SHP77 treated with DMSO at 0.1 percent for 48 hours (cell line): ENCODE results near the gene NOXO1.
A peak's percentile ranks its signal among the peaks of the same experiment; 100 is the strongest.
"Not testable (repeated sequence)": the region's sequence is repeated elsewhere in the genome, so short reads cannot be mapped to it uniquely, and the experiment has no call there.

Experiments
- DNase-seq: peaks from one replicate; lab custom pipeline; 2025; lab: John Stamatoyannopoulos, UW

Gene NOXO1, protein sequence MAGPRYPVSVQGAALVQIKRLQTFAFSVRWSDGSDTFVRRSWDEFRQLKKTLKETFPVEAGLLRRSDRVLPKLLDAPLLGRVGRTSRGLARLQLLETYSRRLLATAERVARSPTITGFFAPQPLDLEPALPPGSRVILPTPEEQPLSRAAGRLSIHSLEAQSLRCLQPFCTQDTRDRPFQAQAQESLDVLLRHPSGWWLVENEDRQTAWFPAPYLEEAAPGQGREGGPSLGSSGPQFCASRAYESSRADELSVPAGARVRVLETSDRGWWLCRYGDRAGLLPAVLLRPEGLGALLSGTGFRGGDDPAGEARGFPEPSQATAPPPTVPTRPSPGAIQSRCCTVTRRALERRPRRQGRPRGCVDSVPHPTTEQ

DNA sequence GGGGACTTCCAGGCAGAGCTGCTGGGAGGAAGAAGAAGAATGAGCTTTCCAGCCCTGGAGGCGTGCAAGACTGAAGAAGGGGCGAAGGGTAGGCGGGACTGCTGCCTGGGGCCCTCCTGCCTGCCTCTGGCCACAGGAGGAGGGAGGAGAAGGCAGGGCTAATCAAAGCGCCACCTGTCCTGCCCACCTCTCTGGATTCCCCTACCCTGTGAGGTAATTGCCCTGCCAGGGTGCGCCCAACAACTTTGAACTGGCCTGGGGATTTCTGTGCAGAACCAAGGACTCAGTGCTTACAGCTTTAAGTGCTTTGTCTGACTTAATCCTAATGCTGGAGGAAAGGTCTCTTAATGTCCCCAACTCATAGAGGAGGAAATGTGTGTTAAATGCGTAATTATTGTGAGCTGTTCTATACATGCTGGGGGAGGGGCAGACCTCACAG is at the start of gene NOXO1:
Gene NOXO1 (minus strand): TSS at position 72 of the 439 bp plus-strand sequence. CDS start 290 bp downstream, outside the sequence.
- DNase-seq, result no peak

DNA sequence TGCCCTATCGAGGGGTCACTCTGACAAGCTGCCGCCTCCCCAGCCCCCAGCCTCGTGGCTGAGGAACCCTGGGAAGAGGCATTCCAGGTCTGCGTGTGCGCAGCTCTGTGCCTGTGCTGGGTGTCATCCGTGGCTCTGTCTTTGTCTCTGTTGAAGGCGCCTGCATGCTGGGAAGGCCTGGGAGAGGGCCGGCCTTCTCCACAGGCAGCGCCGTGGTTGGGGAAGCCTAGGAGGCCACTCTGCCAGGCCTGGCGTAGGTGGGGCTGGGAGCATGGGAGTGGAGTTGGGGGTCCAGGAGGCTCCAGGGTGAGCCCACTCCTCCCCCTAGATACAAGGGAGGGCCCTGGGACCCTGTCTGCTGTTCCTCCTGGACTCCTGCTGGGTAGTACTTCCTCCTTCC is 48.8 kb upstream of the NOXO1 start:
- no peak for DNase-seq

DNA sequence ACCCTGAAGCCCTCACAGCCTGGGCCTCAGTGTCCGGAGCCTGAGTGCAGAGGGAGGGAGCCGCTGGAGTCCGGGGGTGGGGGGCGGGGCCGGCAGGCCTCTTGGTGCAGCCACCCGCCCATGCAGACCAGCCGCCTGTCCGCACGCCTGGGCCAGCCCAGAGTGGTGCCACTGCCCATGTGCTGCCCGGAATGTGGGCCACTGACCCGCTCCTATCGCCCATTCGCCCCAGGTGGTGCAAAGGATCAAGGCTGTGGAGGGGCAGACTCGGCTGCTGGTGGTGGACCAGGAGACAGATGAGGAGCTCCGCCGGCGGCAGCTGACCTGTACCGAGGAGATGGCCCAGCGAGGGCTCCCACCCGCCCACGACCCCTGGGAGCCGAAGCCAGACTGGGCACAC is 48.1 kb upstream of the NOXO1 start:
- DNase-seq, result no peak

DNA sequence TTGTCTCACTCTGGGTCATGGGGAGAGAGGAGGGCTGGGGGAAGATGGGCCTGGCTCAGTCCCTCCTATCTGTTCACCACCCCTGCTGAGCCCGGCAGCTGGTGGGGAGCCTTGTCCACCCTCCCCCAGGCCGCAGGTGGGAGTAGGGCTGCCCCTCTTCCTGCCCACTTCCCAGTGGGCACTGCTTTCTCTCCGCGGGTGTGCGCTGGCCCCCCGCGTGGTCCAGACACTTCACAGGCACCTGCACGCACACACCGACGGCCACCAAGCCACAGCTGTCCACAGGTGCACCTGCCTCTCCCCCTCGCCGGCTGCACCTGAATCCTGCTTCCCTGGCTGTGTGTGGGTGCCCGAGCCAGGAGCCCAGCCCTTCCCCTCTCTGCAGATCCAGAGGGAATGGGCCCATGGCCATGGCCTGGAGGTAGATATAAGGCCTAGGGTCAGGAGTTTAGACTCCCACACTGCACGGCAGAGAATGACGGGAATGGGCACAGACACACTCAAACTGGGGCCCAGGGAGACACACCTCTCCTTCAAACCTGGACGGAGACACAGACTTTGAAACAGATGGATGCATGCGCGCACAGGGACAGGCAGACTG is 47.5 kb upstream of the NOXO1 start:
- DNase-seq, result no peak

DNA sequence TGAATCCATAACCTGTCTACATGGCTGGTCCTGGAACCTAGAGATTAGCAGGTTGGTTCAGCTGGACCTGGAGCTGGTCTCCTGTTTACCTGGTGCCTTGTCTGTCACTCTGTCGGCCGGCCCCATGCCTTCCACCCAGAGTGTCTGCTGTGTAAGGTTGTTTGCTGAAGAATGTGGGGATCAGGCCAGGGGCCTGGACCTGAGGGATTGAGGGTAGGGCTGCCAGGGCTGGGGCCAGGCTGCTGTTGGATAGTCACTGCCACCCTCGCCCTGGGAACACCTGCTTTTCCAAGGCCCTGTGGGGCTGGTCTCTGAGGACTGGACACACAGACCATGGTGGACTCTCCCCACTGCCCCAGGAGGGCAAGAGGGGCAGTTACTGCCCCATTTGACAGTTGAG is 46.9 kb upstream of the NOXO1 start:
- DNase-seq, result no peak

DNA sequence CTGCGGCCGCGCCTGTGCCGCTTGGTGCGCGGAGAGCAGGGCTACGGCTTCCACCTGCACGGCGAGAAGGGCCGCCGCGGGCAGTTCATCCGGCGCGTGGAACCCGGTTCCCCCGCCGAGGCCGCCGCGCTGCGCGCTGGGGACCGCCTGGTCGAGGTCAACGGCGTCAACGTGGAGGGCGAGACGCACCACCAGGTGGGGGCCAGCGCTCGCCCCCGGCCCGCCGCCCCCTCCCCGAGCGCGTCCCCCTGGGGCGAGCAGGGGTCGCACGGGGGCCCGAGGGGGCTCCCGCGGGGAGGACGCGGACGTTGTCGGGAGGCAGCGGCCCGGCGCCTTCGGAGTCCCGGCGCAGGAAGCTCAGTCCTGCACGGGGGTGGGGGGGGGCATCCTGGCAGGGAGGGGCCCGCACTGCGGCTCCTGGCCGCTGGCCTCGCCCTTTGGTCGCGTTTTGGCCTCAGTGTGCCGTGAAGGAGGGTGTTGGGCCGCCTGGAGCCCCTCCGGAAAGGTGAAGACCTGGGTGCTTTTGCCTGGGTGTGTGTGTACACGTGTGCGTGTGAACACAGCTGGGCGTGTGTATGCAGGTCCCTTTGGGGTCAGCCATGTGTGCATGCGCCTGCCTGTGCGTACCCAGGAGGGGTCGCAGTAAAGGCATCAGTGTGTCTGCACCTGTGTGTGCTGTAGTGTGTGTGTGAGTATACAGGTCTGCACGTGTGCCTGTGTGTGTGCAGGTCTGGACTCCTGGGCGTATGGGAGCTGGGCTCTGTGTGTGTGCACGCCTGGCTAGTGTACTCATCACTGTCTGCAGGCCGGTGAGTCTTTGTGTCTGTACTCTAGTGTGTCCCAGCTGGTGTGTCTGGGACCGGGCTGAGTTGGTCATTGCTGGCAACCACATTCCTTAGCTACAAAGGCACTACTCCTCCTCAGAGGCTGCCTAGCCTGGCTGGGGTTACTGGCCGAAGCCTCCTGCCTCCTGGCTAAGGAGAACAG is 46.0 kb upstream of the NOXO1 start:
- no peak for DNase-seq

DNA sequence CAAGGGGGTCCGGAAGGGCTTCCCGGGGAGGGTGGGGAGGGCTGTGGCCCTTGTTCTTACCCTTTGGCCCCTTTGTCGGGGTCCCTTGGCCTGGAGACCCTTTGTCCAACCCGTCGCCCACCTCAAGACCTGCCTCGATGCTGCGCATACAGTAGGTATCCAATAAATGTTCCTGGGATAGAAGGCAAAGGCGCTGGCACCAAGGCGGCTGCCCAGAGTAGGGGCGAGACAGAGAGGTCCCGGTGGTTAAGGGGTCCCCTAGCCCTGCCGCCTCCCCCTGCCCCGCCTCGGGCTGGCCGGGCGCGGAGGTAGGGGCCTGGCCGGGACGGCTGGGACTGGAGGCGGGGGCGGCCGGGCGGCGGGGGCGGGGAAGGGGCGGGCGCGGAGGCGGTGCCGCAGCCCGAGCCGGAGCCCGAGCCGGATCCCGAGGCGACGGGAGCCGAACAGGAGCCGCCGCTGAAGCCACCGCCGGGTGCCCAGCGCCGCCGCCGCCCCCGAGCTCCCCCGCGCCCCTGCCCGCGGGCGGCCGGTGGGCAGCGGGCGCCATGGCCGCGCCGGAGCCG is 45.3 kb upstream of the NOXO1 start, which contains the start of gene NHERF2:
Gene NHERF2 (plus strand): TSS at position 442 of the 563 bp plus-strand sequence. CDS start 104 bp downstream, at position 546.
- no peak for DNase-seq

DNA sequence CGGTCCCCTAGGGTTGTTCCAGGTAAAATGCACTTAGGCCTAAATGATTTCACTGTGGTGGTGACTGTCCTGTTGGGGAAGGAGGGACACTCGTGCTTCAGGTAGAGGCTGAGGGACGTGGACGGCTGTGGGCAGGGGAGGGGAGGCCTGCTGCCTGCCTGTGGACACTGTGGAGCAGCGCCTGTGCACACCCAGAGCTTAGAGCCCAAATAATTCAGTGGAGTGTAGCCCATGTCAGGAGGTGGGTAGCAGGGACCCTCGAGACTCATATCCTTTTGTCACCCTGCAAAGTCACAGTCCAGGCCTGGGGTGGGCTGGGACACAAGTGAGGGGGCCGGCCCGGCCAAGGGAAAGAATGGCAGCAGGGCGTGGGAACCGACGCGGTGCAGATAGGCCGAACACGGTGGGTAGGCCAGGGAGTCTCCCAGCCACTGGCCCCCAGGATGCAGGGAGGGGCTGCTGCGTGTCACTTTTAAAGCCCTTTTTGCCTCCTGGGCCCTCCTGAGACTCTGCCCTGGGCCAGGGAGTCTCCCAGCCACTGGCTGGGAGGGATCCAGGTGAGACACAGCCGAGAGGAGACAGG is 44.7 kb upstream of the NOXO1 start:
- no peak for DNase-seq

DNA sequence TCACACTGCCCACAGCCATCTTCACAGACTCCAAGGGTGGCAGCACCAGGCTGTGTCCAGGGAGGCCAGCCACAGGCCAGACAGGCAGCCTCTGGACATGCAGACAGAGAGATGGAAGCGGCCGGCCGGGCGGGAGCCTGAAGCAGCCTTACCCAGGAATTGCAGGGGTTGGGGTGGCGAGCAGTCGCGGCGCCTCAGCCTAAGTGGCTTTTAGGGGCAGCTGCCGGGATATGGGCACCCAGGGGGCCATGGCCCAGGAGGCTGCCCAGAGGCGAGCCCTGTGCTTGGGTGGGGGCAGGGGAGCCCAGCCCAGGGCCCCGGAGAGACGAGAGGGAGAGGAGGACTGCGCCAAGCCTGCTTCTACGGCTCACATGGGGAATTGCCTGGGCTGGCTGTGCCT is 44.0 kb upstream of the NOXO1 start:
- DNase-seq, result no peak

DNA sequence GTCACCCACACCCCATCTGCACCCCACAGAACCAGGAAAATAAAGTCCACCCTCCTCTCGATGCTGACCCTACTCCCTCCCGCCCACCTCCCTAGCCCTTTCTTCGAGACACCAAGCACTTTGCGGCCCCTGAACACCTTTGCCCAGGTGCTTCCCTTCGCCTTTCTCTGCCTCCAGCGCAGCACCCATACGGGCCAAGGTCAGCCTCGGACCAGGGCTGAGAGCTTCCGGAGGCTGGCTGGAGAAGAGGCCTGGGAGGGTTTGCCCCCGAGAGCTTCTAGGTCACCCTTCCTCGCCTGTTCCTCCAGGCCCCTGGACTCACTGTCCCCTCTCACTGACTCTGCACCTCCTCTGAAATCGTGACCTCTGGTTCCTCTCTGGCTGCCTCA is 42.8 kb upstream of the NOXO1 start:
- DNase-seq, result no peak

DNA sequence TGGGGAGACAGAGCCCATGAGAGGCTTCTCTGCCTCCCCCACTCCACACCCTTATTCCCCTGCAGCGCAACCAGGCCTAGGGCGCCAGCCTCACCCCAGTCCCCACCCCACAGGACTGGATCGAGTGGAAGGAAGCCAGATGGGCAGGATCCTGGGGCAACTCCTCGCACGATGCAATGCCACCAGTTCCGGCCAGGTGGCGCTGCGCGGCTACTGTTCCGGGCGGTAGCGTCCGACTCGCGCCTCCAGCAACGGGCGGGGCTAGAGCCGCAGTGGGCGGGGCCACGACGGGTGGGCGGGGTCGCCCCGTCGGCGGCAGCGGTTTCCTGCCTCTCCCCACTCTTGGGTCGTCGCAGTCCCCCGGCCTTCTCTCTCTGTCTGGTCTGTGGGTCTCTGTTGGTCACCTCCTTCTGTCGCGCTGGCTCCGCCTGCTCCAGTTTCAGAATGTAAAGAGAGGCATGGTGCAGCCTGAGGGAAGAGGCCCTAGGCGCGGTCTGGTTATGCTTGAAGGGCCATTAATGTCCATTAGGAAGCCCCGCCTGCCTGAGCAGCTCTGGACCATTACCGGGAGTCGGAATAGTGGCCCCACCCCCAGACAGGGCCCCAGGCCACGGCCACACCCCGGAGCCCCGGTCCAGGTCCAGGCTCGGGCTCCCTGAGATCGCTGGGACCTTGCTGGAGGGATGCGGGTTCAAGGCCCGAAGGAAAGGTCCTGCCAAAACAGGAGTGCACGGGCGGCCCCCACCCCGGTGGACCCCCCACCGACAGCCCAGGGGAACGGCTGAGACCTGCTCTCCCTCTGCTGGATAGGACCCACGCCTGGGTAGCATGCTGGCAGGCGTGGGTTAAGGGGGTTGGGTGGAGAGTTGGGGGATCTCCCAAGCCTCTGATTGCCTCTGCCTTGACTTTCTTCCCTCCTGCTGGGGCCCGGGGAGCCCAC is 42.1 kb upstream of the NOXO1 start:
- peak; percentile 40 for DNase-seq

DNA sequence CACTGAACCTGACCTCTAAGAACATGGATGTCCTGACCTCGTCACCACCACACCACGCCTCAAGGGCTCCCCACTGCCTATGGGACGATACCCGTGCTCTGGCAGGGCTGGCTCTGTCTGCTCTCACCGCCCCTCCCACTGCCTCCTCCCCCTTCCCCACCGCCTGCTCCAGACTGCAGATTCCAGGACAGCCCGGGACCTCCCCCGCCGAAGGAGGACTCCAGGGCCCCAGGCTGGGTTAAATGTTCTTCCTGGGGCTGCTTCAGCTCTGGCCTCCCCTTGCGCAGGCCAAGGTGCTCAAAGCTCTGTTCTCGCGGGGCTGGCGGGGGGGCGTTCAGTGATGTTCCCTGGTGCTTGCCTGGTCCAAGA is 41.4 kb upstream of the NOXO1 start:
- no peak for DNase-seq

DNA sequence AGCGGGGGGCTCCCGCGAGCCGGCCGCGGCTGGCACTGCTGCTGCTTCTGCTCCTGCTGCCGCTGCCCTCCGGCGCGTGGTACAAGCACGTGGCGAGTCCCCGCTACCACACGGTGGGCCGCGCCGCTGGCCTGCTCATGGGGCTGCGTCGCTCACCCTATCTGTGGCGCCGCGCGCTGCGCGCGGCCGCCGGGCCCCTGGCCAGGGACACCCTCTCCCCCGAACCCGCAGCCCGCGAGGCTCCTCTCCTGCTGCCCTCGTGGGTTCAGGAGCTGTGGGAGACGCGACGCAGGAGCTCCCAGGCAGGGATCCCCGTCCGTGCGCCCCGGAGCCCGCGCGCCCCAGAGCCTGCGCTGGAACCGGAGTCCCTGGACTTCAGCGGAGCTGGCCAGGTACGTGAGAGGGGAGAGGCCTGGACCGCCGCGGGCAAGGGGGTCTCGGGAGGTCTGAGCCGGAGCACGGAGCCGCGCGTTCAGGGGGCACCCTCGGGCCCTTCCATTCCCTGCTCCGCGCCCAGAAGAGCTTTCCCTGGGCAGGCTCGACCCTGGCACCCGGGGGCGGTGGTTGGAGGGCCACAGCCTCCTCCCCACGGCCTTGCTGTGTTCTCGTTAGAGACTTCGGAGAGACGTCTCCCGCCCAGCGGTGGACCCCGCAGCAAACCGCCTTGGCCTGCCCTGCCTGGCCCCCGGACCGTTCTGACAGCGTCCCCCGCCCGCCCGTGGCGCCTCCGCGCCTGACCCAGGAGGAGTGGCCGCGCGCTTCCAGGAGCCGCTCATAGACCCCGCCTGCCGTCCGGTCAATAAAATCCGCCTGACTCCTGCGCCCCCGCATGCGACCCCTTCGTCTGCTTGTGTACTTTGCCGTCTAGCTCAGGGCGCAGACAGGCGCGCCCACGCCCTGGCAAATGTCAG is 38.9 kb upstream of the NOXO1 start:
- no peak for DNase-seq

DNA sequence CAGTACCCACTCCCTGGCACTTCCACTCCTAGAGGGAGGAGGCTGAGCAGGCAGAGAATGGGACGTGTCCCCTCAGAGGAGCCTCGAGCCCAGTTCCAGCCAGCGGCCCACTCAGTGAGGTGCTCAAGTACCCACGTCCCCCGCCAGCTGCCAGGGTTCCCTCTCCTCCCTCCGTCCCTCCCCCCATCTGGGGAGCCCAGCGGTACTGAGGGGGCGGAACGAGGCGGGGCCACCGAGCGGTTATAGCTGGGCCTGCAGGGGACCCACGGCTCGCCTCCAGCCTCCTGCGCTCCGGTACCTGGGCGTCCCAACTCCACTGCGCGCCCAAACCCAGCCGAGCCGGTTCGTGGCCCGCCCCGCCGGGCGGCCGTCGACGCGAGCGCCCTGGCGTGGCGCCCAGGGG is 38.2 kb upstream of the NOXO1 start, which contains the start of gene NPW:
Gene NPW (plus strand): TSS at position 268 of the 403 bp plus-strand sequence.
- DNase-seq, result no peak

DNA sequence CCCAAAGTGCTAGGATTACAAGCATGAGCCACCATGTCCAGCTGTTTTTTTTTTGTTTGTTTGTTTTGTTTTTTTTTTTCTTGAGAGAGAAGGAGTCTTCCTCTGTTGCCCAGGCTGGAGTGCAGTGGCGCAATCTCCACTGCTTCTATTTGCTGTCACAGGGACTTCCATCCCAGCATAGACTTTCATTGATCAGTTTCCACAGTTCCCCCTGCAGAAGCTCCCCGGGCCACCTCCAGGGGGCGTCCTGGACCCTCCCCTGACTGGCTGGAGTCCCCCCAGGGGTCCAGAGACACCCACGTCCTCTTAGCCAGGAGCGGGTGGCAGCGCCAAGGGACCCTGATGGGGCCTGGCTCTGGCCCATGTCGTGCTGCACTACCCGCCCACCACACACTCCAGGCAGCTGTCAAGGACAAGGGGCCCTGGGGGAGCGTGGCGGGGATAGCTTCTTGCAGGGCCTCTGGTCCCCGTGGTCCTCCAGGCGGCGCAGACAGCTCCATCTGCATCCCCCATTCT is 35.2 kb upstream of the NOXO1 start:
- DNase-seq, result no peak

DNA sequence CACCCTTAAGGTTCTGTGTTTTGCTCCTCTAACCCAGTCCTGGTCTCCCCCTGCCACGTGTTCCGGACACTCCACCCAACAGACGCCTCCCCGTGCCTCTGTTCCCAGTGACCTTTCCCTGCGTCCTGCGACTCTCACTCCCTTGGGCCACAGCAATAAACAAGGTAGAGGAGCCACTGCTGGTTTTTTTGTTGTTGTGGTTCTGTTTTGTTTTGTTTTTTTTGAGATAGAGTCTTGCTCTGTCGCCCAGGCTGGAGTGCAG is 34.6 kb upstream of the NOXO1 start:
- no peak for DNase-seq

DNA sequence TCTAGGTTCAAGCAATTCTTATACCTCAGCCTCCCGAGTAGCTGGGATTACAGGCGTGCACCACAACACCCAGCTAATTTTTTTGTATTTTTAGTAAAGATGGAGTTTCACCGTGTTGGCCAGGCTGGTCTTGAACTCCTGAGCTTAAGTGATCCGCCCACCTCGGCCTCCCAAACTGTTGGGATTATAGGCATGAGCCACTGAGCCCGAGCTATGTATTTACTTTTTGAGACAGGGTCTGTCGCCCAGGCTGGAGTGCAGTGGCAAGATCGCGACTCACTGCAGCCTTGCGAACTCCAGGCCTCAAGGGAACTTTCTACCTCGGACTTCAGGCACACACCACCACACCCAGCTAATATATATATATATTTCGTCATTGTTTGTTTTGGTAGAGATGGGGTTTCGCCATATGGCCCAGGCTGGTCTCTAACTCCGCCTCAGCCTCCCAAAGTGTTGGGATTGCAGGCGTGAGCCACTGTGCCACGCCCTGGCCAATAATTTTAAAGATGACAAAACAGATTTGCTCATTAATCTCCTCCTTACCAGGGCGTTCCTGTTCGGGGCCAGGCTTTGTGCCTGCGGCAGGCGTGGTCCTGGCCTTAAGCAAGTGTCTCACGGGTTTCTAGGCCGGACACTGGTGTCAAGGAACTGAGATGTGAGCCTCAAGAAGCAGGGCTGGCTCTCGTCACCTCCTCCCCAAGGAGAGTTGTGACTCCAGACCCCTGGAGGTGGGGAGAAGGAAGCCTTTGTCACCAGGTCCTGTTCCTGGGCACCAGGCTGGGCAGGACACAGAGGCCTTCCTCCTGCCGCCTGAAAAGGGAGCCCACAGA is 34.1 kb upstream of the NOXO1 start:
- DNase-seq, result no peak

DNA sequence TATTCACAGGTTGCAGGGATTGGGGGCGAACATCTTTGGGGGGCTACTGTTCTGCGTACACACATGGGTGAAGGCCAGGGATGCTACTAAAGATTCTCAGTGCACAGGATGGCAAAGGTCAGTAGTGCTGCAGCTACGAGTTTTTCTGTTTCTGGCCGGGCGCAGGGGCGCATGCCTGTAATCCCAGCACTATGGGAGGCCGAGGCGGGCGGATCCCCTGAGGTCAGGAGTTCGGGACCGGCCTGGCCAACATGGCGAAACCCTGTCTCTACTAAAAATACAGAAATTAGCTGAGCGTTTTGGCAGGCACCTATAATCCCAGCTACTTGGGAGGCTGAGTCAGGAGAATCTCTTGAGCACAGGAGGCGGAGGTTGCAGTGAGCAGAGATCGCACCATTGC is 32.3 kb upstream of the NOXO1 start:
- no peak for DNase-seq

DNA sequence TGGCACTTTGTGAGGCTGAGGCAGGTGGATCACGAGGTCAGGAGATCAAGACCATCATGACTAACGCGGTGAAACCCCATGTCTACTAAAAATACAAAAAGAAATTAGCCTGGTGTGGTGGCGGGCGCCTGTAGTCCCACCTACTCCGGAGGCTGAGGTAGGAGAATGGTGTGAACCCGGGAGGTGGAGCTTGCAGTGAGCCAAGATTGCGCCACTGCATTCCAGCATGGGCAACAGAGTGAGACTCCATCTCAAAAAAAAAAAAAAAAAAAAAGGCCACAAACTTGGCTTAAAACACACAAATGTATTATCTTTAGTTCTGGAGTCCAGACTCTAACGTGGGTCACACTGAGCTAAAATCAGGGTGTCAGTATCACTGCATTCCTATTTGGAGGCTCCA is 30.5 kb upstream of the NOXO1 start:
- not testable (repeated sequence) for DNase-seq
